HepG2 (cell line): ENCODE results near the gene RPS2. TPM values are rescaled to one million over a fixed set of nuclear protein-coding genes. Genes with fewer than 3 reads are reported as not detected.

ENCODE experiments used
- BATF2 ChIP-seq: sonication (generic); formaldehyde crosslinking; IDR thresholded peaks from 2 replicates; pipeline ENCODE4 v1.8.0; 2022; ENCODE audit warnings: mild to moderate bottlenecking, missing genetic modification reagents, moderate library complexity
- CSRNP1 ChIP-seq: sonication (generic); formaldehyde crosslinking; IDR thresholded peaks from 2 replicates; pipeline ENCODE4 v1.8.1; 2023; ENCODE audit warnings: mild to moderate bottlenecking, missing genetic modification reagents
- HOXA5 ChIP-seq: sonication (generic); formaldehyde crosslinking; IDR thresholded peaks from 2 replicates; pipeline ENCODE4 v1.4.0; 2020; ENCODE audit warnings: missing genetic modification reagents
- MAX ChIP-seq: IDR thresholded peaks from 2 replicates; pipeline ENCODE4 v1.6.1; 2012; ENCODE audit warnings: inconsistent platforms
- STAT6 ChIP-seq: sonication (generic); formaldehyde crosslinking; IDR thresholded peaks from 2 replicates; pipeline ENCODE4 v1.4.0; 2020; ENCODE audit warnings: missing genetic modification reagents, mild to moderate bottlenecking, borderline replicate concordance
- ZBTB26 ChIP-seq: IDR thresholded peaks from 2 replicates; pipeline ENCODE4 v1.6.1; 2016; ENCODE audit warnings: missing compliant biosample characterization, missing genetic modification reagents, borderline replicate concordance
- ZBTB34 ChIP-seq: sonication (generic); formaldehyde crosslinking; IDR thresholded peaks from 2 replicates; pipeline ENCODE4 v1.8.0; 2022; ENCODE audit warnings: mild to moderate bottlenecking, missing genetic modification reagents
- ZFP90 ChIP-seq: sonication (generic); formaldehyde crosslinking; IDR thresholded peaks from 2 replicates; pipeline ENCODE4 v1.8.0; 2022; ENCODE audit warnings: missing genetic modification reagents, mild to moderate bottlenecking, inconsistent platforms, borderline replicate concordance
- ZKSCAN8 ChIP-seq: IDR thresholded peaks from 2 replicates; pipeline ENCODE4 v1.6.1; 2016; ENCODE audit warnings: borderline replicate concordance, missing genetic modification reagents, missing compliant biosample characterization
- ZSCAN12 ChIP-seq: sonication (generic); formaldehyde crosslinking; IDR thresholded peaks from 2 replicates; pipeline ENCODE4 v1.9.0; 2021; ENCODE audit warnings: mild to moderate bottlenecking, missing genetic modification reagents
- ZSCAN5A ChIP-seq: sonication (generic); formaldehyde crosslinking; IDR thresholded peaks from 2 replicates; pipeline ENCODE4 v1.8.0; 2022; ENCODE audit warnings: mild to moderate bottlenecking, missing genetic modification reagents, borderline replicate concordance
- polyA plus RNA-seq, 8 experiments: library from polyadenylated mRNA; depleted of rRNA in 3 of 8; stranded (reverse) in 7 of 8; unstranded in 1 of 8; fragments of >200 nt; fragmentation: Illumina TruSeq in 4 of 8; extraction: Trizol in 4 of 8; gene quantifications; 2 replicates each; pipeline versions ENCODE4 v1.2.1 to v1.2.3, GENCODE V29; 2011 to 2016; ENCODE audit warnings: low read depth in 4 of 8, missing spikeins in 1 of 8, mixed read lengths in 1 of 8; ENCODE audit not compliant: insufficient read depth in 1 of 8
- total RNA-seq, 5 experiments: library from RNA; depleted of rRNA; stranded (reverse); fragments of >200 nt; fragmentation: Illumina TruSeq; extraction: Trizol; gene quantifications; 2 replicates each; pipeline ENCODE4 v1.2.3, GENCODE V29; 2016; ENCODE audit warnings: low read depth in 1 of 5

The RPS2 gene
- total and polyA plus RNA-seq, 2 of the 13 experiments (the other 11 are each of a cell fraction or from before 2014, with no cell fraction given): 1,908 to 4,514 TPM

- TF ChIP-seq CSRNP1 (CRISPR knock-in tag) (peak; percentile 74; the same call in 1 of the 2 replicates), ZBTB26 (CRISPR knock-in tag) (peak; percentile 69), ZBTB34 (CRISPR knock-in tag) (peak; percentile 21; the same call in 1 of the 2 replicates), ZFP90 (CRISPR knock-in tag) (peak; percentile 83), ZKSCAN8 (CRISPR knock-in tag) (0 out of 2 replicates have a peak, but pooled peaks have one; percentile 57), BATF2 (no peak), ZSCAN5A (CRISPR knock-in tag) (peak; percentile 54; the same call in 1 of the 2 replicates), ZSCAN12 (no peak), MAX (peak; percentile 75), HOXA5 (CRISPR knock-in tag) (peak; percentile 83), STAT6 (peak; percentile 4; the same call in 1 of the 2 replicates)
Observed at GRCh38 chr16:1940273-1941161, 24.1 kb downstream of the RPS2 start (continued).
